Mammary epithelial cell (primary cell): Measurements from ENCODE around the gene JMJD7.

Source experiments
- EZH2 ChIP-seq: IDR thresholded peaks from 2 replicates; pipeline ENCODE4 v1.6.1; 2012; ENCODE audit warnings: low read length, inconsistent platforms, borderline replicate concordance
- TF ChIP-seq, protein P1 (sequence below), 2 donors: IDR thresholded peaks in 1 of 2; conservative IDR thresholded peaks in 1 of 2; 2 replicates each; pipeline ENCODE4 v1.5.1; 2011 to 2012; ENCODE audit warnings: inconsistent platforms in 2 of 2, low read length in 2 of 2, mild to moderate bottlenecking in 2 of 2, control low read depth in 1 of 2, low read depth in 1 of 2; ENCODE audit not compliant: insufficient read depth in 1 of 2; ENCODE audit errors: extremely low read depth in 1 of 2

DNA sequence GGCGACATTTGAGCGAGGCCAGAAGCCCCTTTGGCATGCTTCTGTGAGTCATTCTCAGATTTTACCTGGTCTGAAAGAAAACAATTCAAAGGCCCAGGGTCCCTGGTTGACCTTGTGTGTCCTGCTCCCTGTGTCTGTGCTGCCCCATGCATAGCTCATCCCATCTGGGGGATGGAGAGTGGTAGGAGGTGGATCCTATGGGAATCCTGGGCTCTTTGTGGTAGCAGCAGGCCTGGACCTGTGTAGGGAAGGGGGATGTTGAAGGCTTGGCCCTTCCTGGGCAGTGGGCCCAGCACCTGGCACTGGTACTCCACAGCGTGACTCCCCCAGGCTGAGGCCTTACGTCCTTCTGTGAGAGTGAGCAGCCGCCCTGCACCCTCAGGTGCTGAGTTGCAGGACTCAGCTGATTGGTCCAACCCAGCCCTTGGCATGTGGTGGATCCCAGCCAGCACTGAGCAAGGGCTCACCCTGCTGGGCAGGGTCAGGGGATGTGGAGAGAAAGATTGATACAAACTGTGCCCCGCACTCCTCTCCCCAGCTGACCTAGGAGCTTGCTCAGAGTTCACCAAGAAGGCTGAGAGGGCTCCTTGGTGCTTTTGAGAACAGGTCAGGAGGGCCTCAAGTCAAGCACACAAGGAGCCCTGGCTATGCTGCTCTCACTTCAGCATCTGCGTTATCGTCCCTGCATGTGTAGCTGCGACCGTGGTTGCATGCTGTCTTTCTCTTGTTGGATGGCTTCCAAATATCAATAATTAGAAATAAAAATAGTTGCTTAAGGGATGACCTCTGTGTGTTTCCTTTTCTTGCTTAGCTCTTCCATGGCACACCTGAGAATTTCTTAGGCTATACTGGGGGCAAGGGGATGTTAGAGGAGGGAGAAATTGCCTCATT, 21.4 kb upstream of the JMJD7 start:
- TF ChIP-seq, protein P1, sequence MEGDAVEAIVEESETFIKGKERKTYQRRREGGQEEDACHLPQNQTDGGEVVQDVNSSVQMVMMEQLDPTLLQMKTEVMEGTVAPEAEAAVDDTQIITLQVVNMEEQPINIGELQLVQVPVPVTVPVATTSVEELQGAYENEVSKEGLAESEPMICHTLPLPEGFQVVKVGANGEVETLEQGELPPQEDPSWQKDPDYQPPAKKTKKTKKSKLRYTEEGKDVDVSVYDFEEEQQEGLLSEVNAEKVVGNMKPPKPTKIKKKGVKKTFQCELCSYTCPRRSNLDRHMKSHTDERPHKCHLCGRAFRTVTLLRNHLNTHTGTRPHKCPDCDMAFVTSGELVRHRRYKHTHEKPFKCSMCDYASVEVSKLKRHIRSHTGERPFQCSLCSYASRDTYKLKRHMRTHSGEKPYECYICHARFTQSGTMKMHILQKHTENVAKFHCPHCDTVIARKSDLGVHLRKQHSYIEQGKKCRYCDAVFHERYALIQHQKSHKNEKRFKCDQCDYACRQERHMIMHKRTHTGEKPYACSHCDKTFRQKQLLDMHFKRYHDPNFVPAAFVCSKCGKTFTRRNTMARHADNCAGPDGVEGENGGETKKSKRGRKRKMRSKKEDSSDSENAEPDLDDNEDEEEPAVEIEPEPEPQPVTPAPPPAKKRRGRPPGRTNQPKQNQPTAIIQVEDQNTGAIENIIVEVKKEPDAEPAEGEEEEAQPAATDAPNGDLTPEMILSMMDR (conservative IDR thresholded peaks at IDR 0.05 in 1 of 2, IDR thresholded peaks at IDR 0.05 in 1 of 2; ENCODE audit: extremely low read depth in 1 of 2, insufficient read depth in 1 of 2, low read depth in 1 of 2, low read length in 2 of 2) = peak; percentile 32 to 71
- no peak for TF ChIP-seq EZH2
